Dermis lymphatic vessel endothelial cell (primary cell): ENCODE data around the gene PPEF1. TPM values are rescaled to one million over a fixed set of nuclear protein-coding genes. Genes with fewer than 3 reads are reported as not detected.

Experiments used
- total RNA-seq: library from RNA; depleted of rRNA; stranded (reverse); fragments of >200 nt; gene quantifications from 2 replicates; pipeline ENCODE4 v1.2.1, GENCODE V29; 2014

PPEF1 gene
- total RNA-seq = not detected in 2 replicates

GRCh38 chrX:18707426-18708049 lies at the start of gene PPEF1:
Gene PPEF1, plus strand, starts transcription at chrX:18707645. Its CDS starts 136 bp downstream, at chrX:18707781.

GRCh38 chrX:18672008-18672407 lies 35.4 kb upstream of the PPEF1 start, which contains the start of gene RS1:
Gene RS1, minus strand, starts transcription at chrX:18672108. Its CDS starts 40 bp downstream, at chrX:18672068.

Other genes with a start within 250 kb of the PPEF1 start
- not detected in 2 replicates for gene RS1, start 35.5 kb upstream of the PPEF1 start, total RNA-seq